ENCODE results near the gene PRKCSH. TPM values are rescaled to one million over a fixed set of nuclear protein-coding genes. Genes with fewer than 3 reads are reported as not detected.
"Not testable (repeated sequence)": the region's sequence is repeated elsewhere in the genome, so short reads cannot be mapped to it uniquely, and the experiment has no call there.

Gene PRKCSH, protein sequence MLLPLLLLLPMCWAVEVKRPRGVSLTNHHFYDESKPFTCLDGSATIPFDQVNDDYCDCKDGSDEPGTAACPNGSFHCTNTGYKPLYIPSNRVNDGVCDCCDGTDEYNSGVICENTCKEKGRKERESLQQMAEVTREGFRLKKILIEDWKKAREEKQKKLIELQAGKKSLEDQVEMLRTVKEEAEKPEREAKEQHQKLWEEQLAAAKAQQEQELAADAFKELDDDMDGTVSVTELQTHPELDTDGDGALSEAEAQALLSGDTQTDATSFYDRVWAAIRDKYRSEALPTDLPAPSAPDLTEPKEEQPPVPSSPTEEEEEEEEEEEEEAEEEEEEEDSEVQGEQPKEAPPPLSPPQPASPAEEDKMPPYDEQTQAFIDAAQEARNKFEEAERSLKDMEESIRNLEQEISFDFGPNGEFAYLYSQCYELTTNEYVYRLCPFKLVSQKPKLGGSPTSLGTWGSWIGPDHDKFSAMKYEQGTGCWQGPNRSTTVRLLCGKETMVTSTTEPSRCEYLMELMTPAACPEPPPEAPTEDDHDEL
- 100 to 1,000 TPM; 301 to 320 TPM for total RNA-seq
- long read RNA-seq, partial matches to known transcripts: 19 of 39 reads
- long read RNA-seq, other reads (novel, unspliced or antisense): 17 of 39 reads

DNA sequence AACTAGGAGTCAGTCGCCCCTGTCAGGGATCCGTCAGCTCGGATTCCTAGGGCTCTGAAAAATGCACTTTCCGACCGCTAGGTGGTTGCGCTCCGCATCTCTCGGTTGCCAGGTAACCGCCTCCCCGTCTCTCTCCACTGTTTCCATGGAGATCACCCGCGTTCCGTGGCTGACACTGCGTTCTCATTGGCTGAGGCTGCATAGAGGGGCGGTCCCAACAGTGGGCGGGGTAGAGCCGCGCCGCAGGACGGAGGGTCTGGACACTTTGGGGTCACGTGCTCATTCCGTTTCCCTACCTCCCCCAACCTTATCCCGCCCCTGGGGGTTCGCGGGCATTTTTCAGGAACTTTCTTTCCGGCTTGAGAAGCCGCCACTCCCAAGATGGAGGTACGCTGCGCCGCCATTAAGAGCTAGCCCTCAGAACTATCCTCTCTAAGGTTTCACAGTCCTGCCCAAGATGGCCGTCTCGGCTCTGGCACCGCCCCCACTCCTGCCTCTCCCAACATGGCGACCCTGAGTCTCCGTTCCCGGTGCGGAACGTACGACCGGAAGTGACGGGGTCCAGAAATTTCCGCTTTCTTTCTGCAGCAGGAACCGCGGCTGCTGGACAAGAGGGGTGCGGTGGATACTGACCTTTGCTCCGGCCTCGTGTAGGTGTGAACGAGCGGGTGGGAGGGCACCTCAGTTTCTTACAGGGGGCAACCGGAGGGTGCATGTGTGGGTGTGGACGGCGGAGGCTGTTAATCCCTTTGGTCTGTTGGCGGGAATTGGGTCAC, at the start of gene PRKCSH, which contains the start of gene ODAD3:
PRKCSH (plus strand) TSS at position 579 of the 776 bp plus-strand sequence. CDS start 483 bp downstream, outside the sequence.
ODAD3 (minus strand) TSS at position 65 of the 776 bp plus-strand sequence. CDS start 105 bp downstream, outside the sequence.
- ATAC-seq: peak; percentile 93
- intact Hi-C loops (cut with DNase I, micrococcal nuclease): no loop called here
- DNase-seq: peak; percentile 98 to 99

GRCh38 chr19:11387162-11388034, 48.0 kb upstream of the PRKCSH start:
- ATAC-seq (no peak), DNase-seq (no peak)
- intact Hi-C loops (cut with DNase I, micrococcal nuclease): no loop called here

DNA sequence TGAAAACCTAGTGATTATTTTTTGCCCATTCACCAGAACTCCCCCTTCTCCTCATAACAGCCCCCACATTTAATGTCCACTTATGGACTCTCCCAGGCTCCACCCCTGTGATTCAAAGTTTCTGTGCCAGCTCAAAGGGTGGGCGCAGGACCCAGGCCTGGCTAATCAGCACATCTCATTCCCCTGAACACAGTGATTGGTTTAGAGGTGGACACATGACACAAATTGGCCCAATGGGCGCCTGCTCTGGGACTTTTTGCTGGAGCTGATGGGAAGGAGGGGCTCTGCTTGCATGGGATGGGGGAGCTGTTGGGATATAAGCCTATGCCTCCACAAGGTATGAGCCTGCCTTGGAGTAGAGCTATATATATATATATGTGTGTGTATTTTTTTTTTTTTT, 45.1 kb upstream of the PRKCSH start:
- DNase-seq (no peak), ATAC-seq (no peak)
- intact Hi-C loops (cut with DNase I, micrococcal nuclease): no loop called here

DNA sequence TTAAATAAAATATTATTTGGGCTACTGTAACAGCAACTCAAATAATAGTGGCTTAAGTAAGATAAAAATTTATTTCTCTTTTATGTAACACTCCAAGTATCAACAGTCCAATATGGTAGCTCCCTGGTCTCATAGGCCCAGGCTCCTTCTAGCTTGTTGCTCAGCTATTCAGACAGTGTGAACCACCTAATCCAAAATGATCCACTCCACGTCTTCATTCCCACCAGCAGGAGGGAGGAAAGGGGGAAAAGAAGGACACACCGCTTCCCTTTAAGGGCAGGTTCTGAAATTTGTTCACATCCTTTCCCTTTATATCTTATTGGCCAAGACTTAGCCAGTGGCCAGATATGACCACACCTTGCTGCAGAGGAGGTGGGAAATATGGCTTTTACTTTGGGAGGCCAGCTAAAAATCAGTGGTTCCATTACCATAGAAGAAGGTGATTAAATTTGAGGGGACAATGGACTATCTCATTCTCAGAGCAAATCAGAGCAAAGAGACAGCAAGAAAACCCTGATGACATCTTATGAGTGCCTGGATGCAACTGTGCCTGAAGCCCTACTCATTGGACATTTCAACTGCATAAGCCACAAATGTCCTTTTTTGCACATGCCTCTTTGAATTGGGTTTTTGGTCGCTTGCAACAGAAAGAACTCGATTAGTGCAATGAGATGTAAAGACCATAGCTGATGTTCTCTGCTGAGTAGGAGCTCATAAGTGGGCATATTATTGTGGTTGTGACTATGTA, 44.3 kb upstream of the PRKCSH start:
- intact Hi-C loops (cut with DNase I, micrococcal nuclease): no loop called here
- DNase-seq (no peak), ATAC-seq (no peak)

GRCh38 chr19:11397089-11397610, 38.3 kb upstream of the PRKCSH start:
- DNase-seq (no peak), ATAC-seq (no peak)
- intact Hi-C loops (cut with DNase I, micrococcal nuclease): no loop called here

- DNase-seq (no peak), ATAC-seq (no peak)
- intact Hi-C loops (cut with DNase I, micrococcal nuclease): no loop called here
Observed at GRCh38 chr19:11399667-11400066, 35.8 kb upstream of the PRKCSH start.

GRCh38 chr19:11400798-11401197, 34.6 kb upstream of the PRKCSH start:
- intact Hi-C loops (cut with DNase I, micrococcal nuclease): no loop called here
- DNase-seq (no peak), ATAC-seq (no peak)

DNA sequence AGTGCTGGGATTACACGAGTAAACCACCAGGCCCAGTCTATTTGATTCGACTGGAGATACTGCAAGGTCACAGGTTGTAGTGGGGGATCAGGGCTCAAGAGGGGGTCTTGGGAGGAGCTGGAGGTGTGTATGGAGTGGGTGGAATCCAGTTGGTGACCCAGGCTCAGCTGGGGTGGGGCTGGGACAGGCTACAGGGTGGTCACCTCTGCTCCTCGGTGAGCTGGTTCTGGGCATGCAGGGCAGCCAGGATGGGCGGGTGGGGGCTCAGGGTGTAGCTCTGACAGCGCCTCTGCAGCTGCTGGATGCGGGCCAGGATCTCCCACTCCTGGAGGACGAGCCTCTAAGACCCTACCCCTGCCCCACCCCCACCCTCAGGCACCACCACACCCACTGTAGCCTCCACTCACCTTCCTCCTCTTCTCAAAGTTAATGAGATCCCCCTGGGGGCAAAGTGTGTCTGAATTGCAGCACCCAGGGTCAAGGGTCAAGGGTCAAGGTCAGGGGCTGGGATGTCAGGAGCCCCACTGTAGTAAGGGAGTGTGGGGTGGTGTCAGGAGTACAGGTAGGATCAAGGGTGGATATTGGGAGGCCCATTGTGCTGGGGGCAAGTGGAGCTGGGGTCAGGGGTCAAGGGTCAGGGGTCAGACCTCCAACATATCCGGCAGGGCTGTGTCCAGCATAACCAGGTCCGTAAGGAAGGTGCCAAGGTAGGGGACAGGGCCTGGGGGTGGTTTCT, 33.5 kb upstream of the PRKCSH start:
- DNase-seq: no peak
- ATAC-seq: no peak
- intact Hi-C loops (cut with DNase I, micrococcal nuclease): no loop called here

DNA sequence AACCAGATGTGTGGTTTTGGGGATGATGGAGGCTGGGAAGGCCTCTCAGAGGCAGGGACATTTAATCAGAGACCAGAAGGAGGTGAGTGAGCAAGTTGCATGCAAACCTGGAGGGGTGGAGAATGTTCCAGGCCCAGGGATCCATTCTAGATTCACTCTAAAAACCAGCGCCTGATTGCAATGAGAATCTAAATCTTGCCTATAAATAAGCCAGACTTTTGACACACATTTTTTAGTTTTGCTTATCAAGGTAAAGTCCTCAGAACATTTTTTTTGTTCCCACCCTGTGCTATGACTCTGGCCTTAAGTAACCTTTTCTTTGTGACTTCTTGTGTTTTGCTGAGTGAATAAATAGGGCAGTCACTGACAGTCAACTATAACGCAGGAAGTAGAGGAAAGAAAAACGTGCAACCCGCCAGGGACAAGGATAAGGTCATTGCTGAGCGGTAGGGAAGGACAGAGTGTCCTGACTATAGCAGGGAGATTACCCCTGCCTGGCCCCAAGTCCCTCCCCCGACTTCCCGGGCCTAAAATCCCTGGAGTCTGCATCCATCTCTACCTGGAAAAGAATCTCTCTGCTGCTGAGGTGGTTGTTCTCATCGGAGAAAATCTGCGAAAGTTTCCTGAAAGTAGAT, 30.7 kb upstream of the PRKCSH start:
- intact Hi-C loops (cut with DNase I, micrococcal nuclease): no loop called here
- no peak for ATAC-seq

DNA sequence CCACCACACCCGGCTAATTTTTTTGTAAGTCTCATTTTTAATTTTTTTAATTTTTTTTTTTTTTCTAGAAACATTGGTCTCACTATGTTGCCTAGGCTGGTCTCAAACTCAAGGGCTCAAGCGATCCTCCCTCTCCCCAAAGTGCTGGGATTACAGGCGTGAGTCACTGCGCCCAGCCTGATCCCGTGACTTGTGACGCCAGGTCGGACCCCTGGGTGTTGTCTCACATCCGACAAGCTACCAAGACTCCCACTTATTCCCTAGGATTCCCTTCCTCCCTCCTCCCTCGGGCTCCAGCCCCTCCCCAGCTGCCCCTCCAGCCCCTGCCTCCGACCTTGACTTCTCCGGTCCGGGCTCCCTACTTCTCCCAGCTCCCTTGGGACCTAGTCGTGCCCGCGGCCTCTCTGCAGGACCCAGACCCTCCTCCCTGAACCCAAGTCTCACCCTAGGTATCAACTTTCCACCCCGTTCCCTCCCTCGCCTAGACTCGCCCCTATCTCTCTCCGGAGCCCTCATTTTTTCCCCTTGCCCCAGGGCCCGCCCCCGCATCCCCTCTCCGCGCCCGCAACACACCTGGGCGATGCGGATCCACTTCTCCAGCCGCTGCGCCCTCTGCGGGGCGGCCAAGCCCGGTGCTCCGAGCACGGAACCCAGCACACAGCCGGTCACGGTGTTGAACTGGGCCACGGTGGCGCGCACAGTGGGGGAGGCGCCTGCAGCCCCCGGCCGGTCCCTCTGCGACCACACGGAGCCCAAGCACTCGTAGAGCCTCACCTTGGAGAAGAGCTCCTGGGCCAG, 29.4 kb upstream of the PRKCSH start:
- ATAC-seq (no peak), DNase-seq (no peak)
- intact Hi-C loops (cut with DNase I, micrococcal nuclease): no loop called here

More for the DNA sequence above, 30.7 kb upstream of the PRKCSH start:
- no peak for DNase-seq

DNA sequence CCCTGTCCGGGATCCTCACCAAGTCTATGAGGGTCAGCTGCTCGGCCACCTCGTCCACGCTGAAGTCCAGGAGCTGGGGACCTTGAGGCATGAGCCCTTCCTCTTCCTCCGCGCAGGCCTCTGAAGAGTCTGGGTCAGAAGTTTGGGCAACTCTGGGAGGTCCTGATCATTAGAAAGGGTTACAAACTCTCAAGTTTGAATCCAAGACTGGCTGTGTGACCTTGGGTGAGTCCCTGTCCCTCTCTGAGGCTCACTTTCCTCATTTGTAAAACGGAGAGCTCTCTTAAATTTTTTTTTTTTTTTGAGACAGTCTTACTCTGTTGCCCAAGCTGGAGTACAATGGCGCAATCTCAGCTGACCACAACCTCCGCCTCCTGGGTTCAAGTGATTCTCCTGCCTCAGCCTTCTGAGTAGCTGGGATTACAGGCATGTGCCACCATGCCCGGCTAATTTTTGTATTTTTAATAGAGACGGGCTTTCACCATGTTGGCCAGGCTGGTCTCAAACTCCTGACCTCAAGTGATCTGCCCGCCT, 28.7 kb upstream of the PRKCSH start:
- ATAC-seq; intact Hi-C loops (cut with DNase I, micrococcal nuclease); DNase-seq: not testable (repeated sequence)

GRCh38 chr19:11408591-11408990, 26.8 kb upstream of the PRKCSH start:
- ATAC-seq: no peak
- intact Hi-C loops (cut with DNase I, micrococcal nuclease): no loop called here
- DNase-seq: no peak

- ATAC-seq: no peak
- intact Hi-C loops (cut with DNase I, micrococcal nuclease): no loop called here
- no peak for DNase-seq
Observed at GRCh38 chr19:11410682-11411081, 24.8 kb upstream of the PRKCSH start.

GRCh38 chr19:11414544-11414943, 20.9 kb upstream of the PRKCSH start:
- intact Hi-C loops (cut with DNase I, micrococcal nuclease): no loop called here
- no peak for DNase-seq
- ATAC-seq: no peak

- intact Hi-C loops (cut with DNase I, micrococcal nuclease): no loop called here
- ATAC-seq: no peak
- DNase-seq: no peak
Observed at GRCh38 chr19:11416346-11417052, 18.9 kb upstream of the PRKCSH start.
